Adrenal gland (tissue), 5 donors: ENCODE data around the gene MACROD2.

ENCODE experiments used
- POLR2A ChIP-seq, 2 donors: fragments of 450-650 bp; IDR thresholded peaks; one replicate each; pipeline ENCODE4 v1.6.1; 2017; ENCODE audit warnings: antibody characterized with exemption in 2 of 2, mild to moderate bottlenecking in 2 of 2, moderate library complexity in 1 of 2
- TF ChIP-seq, protein P1 (sequence below), 6 experiments: fragments of 450-650 bp in 4 of 6; fragments of 200-600 bp in 2 of 6; sonication (generic) in 1 of 6; IDR thresholded peaks; 1 replicate in 5 of 6; 2 replicates in 1 of 6; pipeline versions ENCODE4 v1.5.1 to v1.8.0; 2016 to 2021; ENCODE audit warnings: antibody characterized with exemption in 6 of 6, mild to moderate bottlenecking in 2 of 6, moderate library complexity in 1 of 6
- donor health status: DM: no; HTN: no; CAD: no.

DNA sequence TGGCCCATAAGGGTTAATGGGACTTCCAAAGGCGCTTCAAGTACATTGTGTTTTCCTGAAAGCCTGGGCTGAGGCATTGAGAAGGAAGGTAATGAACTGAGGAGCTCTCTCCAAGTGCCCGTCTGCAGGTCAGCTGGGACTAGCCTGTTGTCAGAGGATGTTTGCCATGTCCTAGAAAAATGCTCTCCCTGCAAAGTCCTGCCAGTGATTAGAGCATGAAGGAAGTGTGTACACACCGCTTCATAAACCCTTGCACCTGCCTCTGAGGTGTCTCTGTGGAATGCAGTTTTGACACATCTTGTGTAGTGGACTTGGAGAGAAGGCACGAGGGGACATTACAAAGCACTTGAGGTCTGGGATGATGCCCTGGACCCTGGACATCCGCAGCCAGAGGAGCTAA lies 2071.3 kb downstream of the MACROD2 start:
- TF ChIP-seq, protein P1, sequence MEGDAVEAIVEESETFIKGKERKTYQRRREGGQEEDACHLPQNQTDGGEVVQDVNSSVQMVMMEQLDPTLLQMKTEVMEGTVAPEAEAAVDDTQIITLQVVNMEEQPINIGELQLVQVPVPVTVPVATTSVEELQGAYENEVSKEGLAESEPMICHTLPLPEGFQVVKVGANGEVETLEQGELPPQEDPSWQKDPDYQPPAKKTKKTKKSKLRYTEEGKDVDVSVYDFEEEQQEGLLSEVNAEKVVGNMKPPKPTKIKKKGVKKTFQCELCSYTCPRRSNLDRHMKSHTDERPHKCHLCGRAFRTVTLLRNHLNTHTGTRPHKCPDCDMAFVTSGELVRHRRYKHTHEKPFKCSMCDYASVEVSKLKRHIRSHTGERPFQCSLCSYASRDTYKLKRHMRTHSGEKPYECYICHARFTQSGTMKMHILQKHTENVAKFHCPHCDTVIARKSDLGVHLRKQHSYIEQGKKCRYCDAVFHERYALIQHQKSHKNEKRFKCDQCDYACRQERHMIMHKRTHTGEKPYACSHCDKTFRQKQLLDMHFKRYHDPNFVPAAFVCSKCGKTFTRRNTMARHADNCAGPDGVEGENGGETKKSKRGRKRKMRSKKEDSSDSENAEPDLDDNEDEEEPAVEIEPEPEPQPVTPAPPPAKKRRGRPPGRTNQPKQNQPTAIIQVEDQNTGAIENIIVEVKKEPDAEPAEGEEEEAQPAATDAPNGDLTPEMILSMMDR (IDR thresholded peaks at IDR 0.05), result no peak
- TF ChIP-seq POLR2A (IDR thresholded peaks at IDR 0.05), result no peak
